Endothelial cell (in vitro differentiated cells): ENCODE data around the gene ELOVL5. TPM values are rescaled to one million over a fixed set of nuclear protein-coding genes. Genes with fewer than 3 reads are reported as not detected.

Experiments
- DNase-seq: peaks from one replicate; pipeline ENCODE4 v3.0.0; 2021; ENCODE audit warnings: low spot score
- H3K27ac Mint-ChIP-seq: one replicate; pipeline ENCODE4 v1.8.0; 2021; ENCODE audit warnings: mixed read lengths, inconsistent platforms; ENCODE audit not compliant: unreplicated experiment
- H3K27me3 Mint-ChIP-seq: one replicate; pipeline ENCODE4 v1.8.0; 2021; ENCODE audit warnings: mild to moderate bottlenecking, moderate library complexity, mixed read lengths, inconsistent platforms; ENCODE audit not compliant: unreplicated experiment
- H3K36me3 Mint-ChIP-seq: one replicate; pipeline ENCODE4 v1.8.0; 2021; ENCODE audit warnings: mild to moderate bottlenecking, low read depth, mixed read lengths, inconsistent platforms; ENCODE audit not compliant: unreplicated experiment
- H3K4me1 Mint-ChIP-seq: one replicate; pipeline ENCODE4 v1.8.0; 2021; ENCODE audit warnings: mild to moderate bottlenecking, mixed read lengths, inconsistent platforms; ENCODE audit not compliant: unreplicated experiment
- H3K4me3 Mint-ChIP-seq: one replicate; pipeline ENCODE4 v1.8.0; 2021; ENCODE audit warnings: mild to moderate bottlenecking, mixed read lengths, inconsistent platforms; ENCODE audit not compliant: unreplicated experiment
- H3K9me3 Mint-ChIP-seq: one replicate; pipeline ENCODE4 v1.8.0; 2021; ENCODE audit warnings: mixed read lengths, inconsistent platforms; ENCODE audit not compliant: unreplicated experiment
- CTCF ChIP-seq: fragments of 200-600 bp; sonication (generic); IDR thresholded peaks from one replicate; pipeline ENCODE4 v1.5.0; 2021; ENCODE audit warnings: antibody characterized with exemption; ENCODE audit not compliant: unreplicated experiment
- total RNA-seq: library from RNA; stranded (reverse); fragmentation: NEBNext Ultra II Directional; extraction: Animal tissue kit (Norgen Biotek cat#: 25700); gene quantifications from one replicate; pipeline ENCODE4 v1.2.1, GENCODE V29; 2021; ENCODE audit not compliant: unreplicated experiment

ELOVL5 gene
- total RNA-seq, 1 donor from 2014 or later: 163 TPM

DNA sequence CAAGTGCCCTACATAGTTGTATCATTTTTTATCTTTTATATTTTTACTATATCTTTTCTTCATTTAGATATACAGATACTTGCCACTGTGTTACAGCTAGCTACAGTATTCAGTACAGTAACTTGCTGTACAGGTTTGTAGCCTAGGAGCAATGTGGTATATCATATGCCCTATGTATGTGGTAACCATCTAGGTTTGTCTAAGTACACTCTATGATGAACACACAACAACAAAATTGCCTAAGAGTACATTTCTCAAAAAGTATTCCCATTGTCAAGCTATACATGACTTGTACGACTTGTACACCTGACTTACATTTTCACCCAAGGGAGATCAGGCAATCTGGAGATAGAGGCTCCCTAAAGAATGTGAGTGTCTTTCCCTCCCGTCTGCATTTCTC lies 8.2 kb downstream of the ELOVL5 start:
- DNase-seq: no peak
- H3K4me3 Mint-ChIP-seq: no peak overlapping the region
- TF ChIP-seq CTCF: no peak
- H3K9me3 Mint-ChIP-seq: no peaks in the 10 kb centered on the region
- peaks cover 14% of the 10 kb centered on the region for H3K36me3 Mint-ChIP-seq
- H3K27ac Mint-ChIP-seq: no peak overlapping the region
- H3K27me3 Mint-ChIP-seq: peaks cover 8% of the 10 kb centered on the region
- peaks cover 52% of the 10 kb centered on the region for H3K4me1 Mint-ChIP-seq

GRCh38 chr6:53339424-53339823 lies 9.3 kb downstream of the ELOVL5 start:
- Mint-ChIP-seq H3K4me3 (no peak overlapping the region), H3K27me3 (peaks cover 8% of the 10 kb centered on the region), H3K4me1 (peaks cover 54% of the 10 kb centered on the region), H3K9me3 (no peaks in the 10 kb centered on the region), H3K27ac (no peak overlapping the region), H3K36me3 (peaks cover 11% of the 10 kb centered on the region)
- TF ChIP-seq CTCF: no peak
- no peak for DNase-seq

GRCh38 chr6:53338304-53338703 lies 10.4 kb downstream of the ELOVL5 start:
- Mint-ChIP-seq H3K4me3 (no peak overlapping the region), H3K4me1 (peaks cover 53% of the 10 kb centered on the region), H3K27ac (peak overlapping the region; percentile 33), H3K36me3 (peaks cover 11% of the 10 kb centered on the region), H3K27me3 (peaks cover 8% of the 10 kb centered on the region), H3K9me3 (no peaks in the 10 kb centered on the region)
- DNase-seq: no peak
- TF ChIP-seq CTCF: no peak

- Mint-ChIP-seq H3K9me3 (no peaks in the 10 kb centered on the region), H3K4me3 (no peak overlapping the region), H3K4me1 (peaks cover 57% of the 10 kb centered on the region), H3K36me3 (peaks cover 20% of the 10 kb centered on the region), H3K27me3 (peaks cover 11% of the 10 kb centered on the region), H3K27ac (peak overlapping the region; percentile 96)
- no peak for DNase-seq
- no peak for TF ChIP-seq CTCF
These were observed 12.7 kb downstream of the ELOVL5 start for GRCh38 chr6:53336070-53336469.

DNA sequence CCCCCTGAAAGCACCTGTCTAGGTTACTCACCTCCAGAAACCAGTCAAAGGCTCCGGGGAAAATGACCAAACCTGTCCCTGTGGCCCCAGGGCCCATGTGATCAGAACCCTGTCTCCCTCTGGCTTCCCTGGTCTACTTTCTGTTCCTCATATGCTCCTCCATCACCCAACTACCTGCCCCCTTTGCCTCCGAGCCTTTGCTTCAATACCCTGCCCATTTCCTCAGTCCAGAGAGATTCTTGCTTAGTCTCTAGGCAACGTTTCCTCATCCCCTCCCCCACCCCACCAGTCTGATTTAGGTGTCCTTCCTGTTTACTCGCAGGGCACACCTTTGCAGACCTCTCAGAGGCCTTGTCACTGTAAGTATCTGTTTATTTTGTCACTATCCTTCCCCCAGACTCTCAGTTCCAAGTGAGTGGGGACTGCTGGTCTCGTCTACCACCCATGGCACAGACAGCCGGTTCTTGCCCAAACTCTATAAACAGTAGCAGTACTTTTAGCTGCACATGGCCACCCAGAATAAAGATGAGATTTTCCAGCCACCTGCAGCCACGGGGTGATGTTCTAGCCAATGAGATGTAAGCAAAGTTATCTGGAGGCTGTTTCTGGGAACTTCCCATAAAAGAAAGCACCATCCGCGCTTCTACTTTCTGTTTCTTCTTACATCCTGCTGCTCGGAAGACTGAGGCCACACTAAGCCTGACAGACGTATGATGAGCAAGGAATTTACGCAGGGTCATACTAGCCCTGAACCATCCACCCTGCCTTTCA lies 13.3 kb downstream of the ELOVL5 start:
- no peak for TF ChIP-seq CTCF
- DNase-seq: peak; percentile 46
- Mint-ChIP-seq H3K36me3 (peaks cover 20% of the 10 kb centered on the region), H3K4me1 (peaks cover 57% of the 10 kb centered on the region), H3K4me3 (peak overlapping the region; percentile 72), H3K27me3 (peaks cover 11% of the 10 kb centered on the region), H3K27ac (peak overlapping the region; percentile 96), H3K9me3 (no peaks in the 10 kb centered on the region)
